ENCODE measurements around the gene LDHB. TPM values are rescaled to one million over a fixed set of nuclear protein-coding genes. Genes with fewer than 3 reads are reported as not detected.

LDHB gene
- total and polyA plus RNA-seq, 9 of the 15 experiments (the other 6 are each of a cell fraction or from before 2014, with no cell fraction given): 743 to 2,680 (median 968) TPM

DNA sequence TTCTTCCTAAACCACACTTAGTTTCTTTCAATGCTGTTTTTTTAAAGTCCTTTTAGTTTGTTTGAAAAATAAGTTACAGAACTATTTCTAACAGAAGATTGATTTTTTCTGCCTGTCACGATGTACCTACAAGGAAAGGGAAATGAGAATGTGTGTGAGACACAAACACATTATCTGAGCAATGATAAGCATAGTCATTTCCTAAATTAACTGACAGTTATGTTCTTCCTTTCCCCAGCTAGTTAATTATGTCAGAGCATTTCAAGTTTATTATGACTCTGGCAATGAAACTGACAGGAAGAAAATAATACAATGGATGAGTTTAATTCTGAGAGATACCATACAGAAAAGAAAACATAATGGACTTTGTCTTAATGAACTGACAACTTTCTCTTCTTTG, 21.3 kb upstream of the LDHB start (continued):
- TF ChIP-seq EP300 (IDR thresholded peaks at IDR 0.05; ENCODE audit: low read length): peak; percentile 33; the same call in 1 of the 2 replicates
- TF ChIP-seq SRSF7 (optimal IDR thresholded peaks at IDR 0.05; ENCODE audit: low read depth, low read length): no peak
- TF ChIP-seq MEIS2 (IDR thresholded peaks at IDR 0.05; ENCODE audit: partially characterized antibody): peak; percentile 62
- TF ChIP-seq, protein P1, sequence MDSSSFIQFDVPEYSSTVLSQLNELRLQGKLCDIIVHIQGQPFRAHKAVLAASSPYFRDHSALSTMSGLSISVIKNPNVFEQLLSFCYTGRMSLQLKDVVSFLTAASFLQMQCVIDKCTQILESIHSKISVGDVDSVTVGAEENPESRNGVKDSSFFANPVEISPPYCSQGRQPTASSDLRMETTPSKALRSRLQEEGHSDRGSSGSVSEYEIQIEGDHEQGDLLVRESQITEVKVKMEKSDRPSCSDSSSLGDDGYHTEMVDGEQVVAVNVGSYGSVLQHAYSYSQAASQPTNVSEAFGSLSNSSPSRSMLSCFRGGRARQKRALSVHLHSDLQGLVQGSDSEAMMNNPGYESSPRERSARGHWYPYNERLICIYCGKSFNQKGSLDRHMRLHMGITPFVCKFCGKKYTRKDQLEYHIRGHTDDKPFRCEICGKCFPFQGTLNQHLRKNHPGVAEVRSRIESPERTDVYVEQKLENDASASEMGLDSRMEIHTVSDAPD (CRISPR knock-in tag; IDR thresholded peaks at IDR 0.05): no peak
- TF ChIP-seq ZNF589 (CRISPR knock-in tag; IDR thresholded peaks at IDR 0.05; ENCODE audit: low read depth): no peak
- TF ChIP-seq, protein P2, sequence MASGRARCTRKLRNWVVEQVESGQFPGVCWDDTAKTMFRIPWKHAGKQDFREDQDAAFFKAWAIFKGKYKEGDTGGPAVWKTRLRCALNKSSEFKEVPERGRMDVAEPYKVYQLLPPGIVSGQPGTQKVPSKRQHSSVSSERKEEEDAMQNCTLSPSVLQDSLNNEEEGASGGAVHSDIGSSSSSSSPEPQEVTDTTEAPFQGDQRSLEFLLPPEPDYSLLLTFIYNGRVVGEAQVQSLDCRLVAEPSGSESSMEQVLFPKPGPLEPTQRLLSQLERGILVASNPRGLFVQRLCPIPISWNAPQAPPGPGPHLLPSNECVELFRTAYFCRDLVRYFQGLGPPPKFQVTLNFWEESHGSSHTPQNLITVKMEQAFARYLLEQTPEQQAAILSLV (tag; IDR thresholded peaks at IDR 0.05): no peak
- no peak for TF ChIP-seq MTA3 (IDR thresholded peaks at IDR 0.05; ENCODE audit: borderline replicate concordance)

DNA sequence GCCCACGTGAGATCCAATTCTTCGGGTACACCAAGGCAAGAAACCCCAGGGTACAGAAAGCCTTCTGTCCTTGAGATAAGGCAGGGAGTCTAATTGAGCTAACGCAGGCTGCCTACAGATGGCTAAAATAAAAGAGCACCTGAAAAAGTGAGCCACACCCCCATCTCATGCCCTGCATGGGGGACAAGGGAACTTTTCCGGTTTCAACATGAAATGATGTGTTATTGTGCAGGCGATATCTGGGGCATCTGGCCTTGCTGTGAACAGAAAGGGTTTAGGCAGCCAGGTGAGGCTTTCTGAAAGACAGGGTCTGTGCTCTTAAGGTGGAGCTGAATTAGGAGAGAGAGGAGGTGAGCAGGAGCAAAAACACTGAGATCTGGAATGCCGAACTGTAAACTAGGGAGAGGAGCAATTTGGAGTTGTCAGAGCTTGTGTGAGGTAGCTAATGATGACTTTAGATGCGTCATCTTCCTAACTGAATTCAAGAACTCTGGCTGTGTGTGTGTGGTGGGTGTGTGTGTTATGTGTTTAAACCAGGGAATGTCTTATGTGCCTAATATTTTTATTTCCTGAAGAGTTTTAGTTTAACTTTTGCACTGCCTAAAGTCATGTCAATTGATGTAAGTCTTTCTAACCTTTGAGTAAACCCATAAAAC, 20.1 kb upstream of the LDHB start:
- ChIA-PET POLR2A (no interaction called here), CTCF (ENCODE audit: low intra/inter-chr PET ratio) (no interaction called here)
- no peak overlapping the region for H3K9ac ChIP-seq (ENCODE audit: insufficient read depth in 1 of 2, low read depth in 2 of 2, low read length in 2 of 2)
- TF ChIP-seq, protein P3, sequence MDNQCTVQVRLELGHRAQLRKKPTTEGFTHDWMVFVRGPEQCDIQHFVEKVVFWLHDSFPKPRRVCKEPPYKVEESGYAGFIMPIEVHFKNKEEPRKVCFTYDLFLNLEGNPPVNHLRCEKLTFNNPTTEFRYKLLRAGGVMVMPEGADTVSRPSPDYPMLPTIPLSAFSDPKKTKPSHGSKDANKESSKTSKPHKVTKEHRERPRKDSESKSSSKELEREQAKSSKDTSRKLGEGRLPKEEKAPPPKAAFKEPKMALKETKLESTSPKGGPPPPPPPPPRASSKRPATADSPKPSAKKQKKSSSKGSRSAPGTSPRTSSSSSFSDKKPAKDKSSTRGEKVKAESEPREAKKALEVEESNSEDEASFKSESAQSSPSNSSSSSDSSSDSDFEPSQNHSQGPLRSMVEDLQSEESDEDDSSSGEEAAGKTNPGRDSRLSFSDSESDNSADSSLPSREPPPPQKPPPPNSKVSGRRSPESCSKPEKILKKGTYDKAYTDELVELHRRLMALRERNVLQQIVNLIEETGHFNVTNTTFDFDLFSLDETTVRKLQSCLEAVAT (IDR thresholded peaks at IDR 0.05): no peak
- no peak for TF ChIP-seq GTF2E2 (tag; IDR thresholded peaks at IDR 0.05)
- TF ChIP-seq, protein P4, sequence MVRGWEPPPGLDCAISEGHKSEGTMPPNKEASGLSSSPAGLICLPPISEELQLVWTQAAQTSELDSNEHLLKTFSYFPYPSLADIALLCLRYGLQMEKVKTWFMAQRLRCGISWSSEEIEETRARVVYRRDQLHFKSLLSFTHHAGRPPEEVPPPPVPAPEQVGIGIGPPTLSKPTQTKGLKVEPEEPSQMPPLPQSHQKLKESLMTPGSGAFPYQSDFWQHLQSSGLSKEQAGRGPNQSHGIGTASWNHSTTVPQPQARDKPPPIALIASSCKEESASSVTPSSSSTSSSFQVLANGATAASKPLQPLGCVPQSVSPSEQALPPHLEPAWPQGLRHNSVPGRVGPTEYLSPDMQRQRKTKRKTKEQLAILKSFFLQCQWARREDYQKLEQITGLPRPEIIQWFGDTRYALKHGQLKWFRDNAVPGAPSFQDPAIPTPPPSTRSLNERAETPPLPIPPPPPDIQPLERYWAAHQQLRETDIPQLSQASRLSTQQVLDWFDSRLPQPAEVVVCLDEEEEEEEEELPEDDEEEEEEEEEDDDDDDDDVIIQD (CRISPR knock-in tag; IDR thresholded peaks at IDR 0.05): no peak
- TF ChIP-seq SMAD2 (IDR thresholded peaks at IDR 0.05; ENCODE audit: low read depth, low read length): no peak
- FAIRE-seq: no peak
- BruUV-seq (replicated peaks): no TSS peak
- H3K79me2 ChIP-seq (ENCODE audit: control insufficient read depth, insufficient read depth, low read length): no peaks in the 10 kb centered on the region
- H3K4me3 ChIP-seq: no peak overlapping the region
- peak overlapping the region; percentile 79 for H2AFZ ChIP-seq (ENCODE audit: low read depth, low read length)
- H4K20me1 ChIP-seq (replicated peaks; ENCODE audit: control insufficient read depth, insufficient read depth, low read length): no peaks in the 10 kb centered on the region
- intact Hi-C loops (cut with micrococcal nuclease) (loop anchor here (5.0 kb wide), 1 partner anchor 175 kb away; the partner anchor contains the start of genes GOLT1B and RECQL), in situ Hi-C loops (cut with MboI) (no loop called here)
- H3K9me1 ChIP-seq (ENCODE audit: control insufficient read depth, insufficient read depth, low read length): no peaks in the 10 kb centered on the region
- H3K9me3 ChIP-seq (replicated peaks; ENCODE audit: control insufficient read depth, insufficient read depth, low read depth, low read length): no peaks in the 10 kb centered on the region
- no peak overlapping the region for H3K4me2 ChIP-seq (ENCODE audit: insufficient read depth, low read length)
- H3K4me1 ChIP-seq (replicated peaks in 1 of 2; ENCODE audit: control insufficient read depth in 2 of 2, insufficient read depth in 2 of 2, low read length in 2 of 2): peaks cover 0 to 3% of the 10 kb centered on the region in 2 experiments; a peak in 4 of 5 replicates
- H3K27me3 ChIP-seq (ENCODE audit: control insufficient read depth in 2 of 2, insufficient read depth in 2 of 2, low read length in 2 of 2): no peaks in the 10 kb centered on the region
- DNase-seq (ENCODE audit: extremely low read depth in 1 of 4, low spot score in 3 of 4): no peak
- peak; percentile 45 for ATAC-seq
- H3K36me3 ChIP-seq (ENCODE audit: control insufficient read depth, insufficient read depth, low read length): no peaks in the 10 kb centered on the region
- H3K27ac ChIP-seq (ENCODE audit: extremely low read depth, low read depth, low read length): no peak overlapping the region
- WGBS (ENCODE audit: insufficient coverage, low coverage, missing lambda C conversion rate): 30% methylated on average over 6 of the region's 7 CpGs

Measured in K562 (cell line).